GM18861 (cell line): ENCODE data around the gene NIF3L1.

Experiments used
- ATAC-seq: cut with Tn5 transposase; IDR thresholded peaks from one replicate; pipeline ENCODE4 v1.9.1; 2021; ENCODE audit not compliant: unreplicated experiment

NIF3L1 gene, protein sequence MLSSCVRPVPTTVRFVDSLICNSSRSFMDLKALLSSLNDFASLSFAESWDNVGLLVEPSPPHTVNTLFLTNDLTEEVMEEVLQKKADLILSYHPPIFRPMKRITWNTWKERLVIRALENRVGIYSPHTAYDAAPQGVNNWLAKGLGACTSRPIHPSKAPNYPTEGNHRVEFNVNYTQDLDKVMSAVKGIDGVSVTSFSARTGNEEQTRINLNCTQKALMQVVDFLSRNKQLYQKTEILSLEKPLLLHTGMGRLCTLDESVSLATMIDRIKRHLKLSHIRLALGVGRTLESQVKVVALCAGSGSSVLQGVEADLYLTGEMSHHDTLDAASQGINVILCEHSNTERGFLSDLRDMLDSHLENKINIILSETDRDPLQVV

GRCh38 chr2:200888704-200889625 lies at the start of gene NIF3L1, which contains the start of gene PPIL3:
Gene NIF3L1, plus strand, starts transcription at chr2:200889371. Its CDS starts 2,573 bp downstream, at chr2:200891944.
Gene PPIL3, minus strand, starts transcription at chr2:200889077. Its CDS starts 1,462 bp downstream, at chr2:200887615.
- peak; percentile 79 for ATAC-seq

DNA sequence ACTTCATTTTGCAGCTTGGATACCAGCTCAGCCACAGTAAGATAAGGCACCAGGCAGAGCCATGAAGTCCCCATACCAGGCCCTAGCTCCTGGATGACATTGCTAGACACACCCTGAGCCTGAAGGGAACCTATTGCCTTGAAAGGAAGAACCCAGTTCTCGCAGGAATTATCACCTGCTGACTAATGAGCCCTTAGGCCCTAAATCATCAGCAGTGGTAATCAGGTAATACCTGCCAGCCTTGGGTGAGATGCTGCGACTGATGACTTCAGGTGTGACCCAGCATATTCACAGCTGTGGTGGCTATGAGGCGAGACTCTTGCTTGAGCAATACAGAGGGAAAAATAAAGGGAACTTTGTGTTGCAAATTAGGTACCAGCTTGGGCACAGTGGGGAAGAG lies 49.7 kb upstream of the NIF3L1 start:
- no peak for ATAC-seq

GRCh38 chr2:200843993-200844948 lies 44.9 kb upstream of the NIF3L1 start:
- ATAC-seq = no peak

DNA sequence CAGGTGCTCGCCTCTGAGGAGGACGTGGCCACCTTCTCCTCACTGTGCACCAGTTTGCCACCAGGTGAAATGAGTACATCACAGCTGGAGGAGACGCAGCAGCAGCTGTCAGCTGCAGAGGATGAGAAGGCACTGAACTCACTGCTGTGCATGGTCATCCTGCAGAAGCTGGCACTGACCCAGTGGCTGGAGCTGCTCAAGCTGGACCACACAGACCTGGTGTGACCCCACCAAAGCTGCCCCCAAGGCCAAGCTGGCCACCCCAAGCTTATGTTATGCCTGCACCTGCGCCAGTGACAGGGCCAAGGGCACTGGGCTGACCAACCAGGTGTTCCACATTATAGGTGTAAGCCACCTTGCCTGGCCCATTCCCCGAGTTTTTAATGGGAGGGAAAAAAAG lies 44.0 kb upstream of the NIF3L1 start:
- no peak for ATAC-seq

DNA sequence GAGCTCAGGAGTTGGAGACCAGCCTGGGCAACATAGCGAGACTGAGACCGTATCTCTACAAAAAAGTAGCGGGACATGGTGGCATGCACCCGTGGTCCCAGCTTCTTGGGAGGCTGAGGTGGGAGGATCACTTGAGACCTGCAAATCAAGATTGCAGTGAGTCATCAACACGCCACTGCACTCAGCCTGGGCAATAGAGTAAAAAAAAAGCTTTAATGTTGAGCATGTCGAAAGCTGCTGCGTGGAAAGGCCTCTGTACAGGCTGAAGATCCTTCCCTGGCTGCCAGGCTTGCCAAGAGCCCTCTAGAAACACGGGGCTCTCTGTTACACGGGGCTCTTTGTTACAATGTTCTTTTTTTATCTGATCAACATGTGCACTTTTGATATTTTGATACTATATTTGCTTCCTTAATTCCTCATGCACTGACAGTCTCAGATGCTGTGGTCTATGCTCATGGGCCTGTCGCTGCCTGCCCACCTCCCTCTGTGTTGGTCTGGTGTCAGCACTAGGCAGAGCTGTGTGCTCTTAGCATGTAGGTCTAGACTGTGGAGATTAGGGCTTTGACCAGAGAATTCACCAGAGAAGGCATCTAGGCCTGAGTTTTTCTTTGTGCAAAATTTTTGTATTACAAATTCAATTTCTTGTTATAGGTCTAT lies 43.4 kb upstream of the NIF3L1 start:
- ATAC-seq = no peak

DNA sequence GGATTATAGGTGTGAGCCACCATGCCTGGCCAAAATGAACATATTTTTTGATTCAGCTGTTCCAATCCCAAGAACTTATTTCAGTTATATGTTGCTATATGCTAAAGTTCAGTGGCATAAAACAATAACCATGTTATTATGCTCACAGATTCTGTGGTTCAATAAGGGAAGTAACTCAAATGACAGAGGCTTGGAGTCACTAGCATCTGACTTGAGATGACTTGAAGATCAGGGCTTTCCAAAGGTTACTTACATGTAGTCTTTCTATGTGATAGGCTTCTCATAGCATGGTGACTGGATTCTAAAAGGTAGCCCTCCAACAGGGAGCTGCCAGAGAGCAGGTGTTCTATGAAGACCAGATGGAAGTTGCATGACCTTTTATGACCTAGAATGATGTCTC lies 41.9 kb upstream of the NIF3L1 start:
- ATAC-seq = no peak

GRCh38 chr2:200847939-200848338 lies 41.2 kb upstream of the NIF3L1 start:
- no peak for ATAC-seq

GRCh38 chr2:200850512-200851256 lies 38.5 kb upstream of the NIF3L1 start:
- no peak for ATAC-seq

DNA sequence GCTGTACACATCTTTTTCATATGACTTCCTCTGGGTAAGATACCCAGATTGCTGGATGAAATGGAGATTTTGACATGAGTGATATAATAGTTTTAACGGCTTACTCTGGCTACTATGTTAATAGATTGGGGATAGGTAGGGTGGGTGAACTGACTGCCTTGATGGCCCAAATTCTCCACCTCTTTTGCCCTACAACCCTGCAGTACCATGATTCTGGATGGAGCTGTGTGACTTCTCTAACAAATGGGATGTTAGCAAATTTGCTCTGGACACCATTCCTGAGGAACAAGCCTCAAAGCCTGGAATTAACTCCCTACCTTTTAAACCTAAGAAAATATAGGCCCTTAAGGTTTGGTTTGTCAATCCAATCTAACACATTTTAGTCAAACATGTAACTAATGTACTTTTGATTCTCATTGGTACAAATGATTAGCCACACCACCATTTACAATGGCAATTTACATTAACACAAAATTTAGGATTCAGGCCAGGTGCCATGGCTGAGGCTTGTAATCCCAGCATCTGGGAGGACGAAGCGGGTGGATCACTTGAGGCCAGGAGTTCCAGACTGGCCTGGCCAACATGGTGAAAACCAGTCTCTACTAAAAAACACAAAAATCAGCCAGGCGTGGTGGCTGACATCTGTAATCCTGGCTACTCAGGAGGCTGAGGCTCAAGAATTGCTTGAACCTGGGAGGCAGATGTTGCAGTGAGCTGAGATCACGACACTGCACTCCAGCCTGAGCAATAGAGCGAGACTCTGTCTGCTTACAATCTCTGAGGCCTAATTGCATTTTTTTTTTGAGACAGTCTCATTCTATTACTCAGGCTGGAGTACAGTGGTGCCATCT lies 37.5 kb upstream of the NIF3L1 start:
- no peak for ATAC-seq

GRCh38 chr2:200852605-200853004 lies 36.6 kb upstream of the NIF3L1 start:
- ATAC-seq = no peak

GRCh38 chr2:200856806-200857205 lies 32.4 kb upstream of the NIF3L1 start:
- no peak for ATAC-seq

- no peak for ATAC-seq
These were observed 28.9 kb upstream of the NIF3L1 start for GRCh38 chr2:200860092-200860795.

GRCh38 chr2:200861617-200862155 lies 27.5 kb upstream of the NIF3L1 start:
- ATAC-seq = no peak

GRCh38 chr2:200862532-200863000 lies 26.6 kb upstream of the NIF3L1 start:
- no peak for ATAC-seq

GRCh38 chr2:200863782-200864175 lies 25.4 kb upstream of the NIF3L1 start:
- no peak for ATAC-seq

GRCh38 chr2:200864176-200865034 lies 24.8 kb upstream of the NIF3L1 start, which contains the start of gene CLK1:
Gene CLK1, minus strand, starts transcription at chr2:200864658. Its CDS starts 2,796 bp downstream, at chr2:200861862.
- peak; percentile 78 for ATAC-seq
